IMR-90 (cell line): Measurements from ENCODE around the gene PPP2R5A. TPM values are rescaled to one million over a fixed set of nuclear protein-coding genes. Genes with fewer than 3 reads are reported as not detected.

Experiments
- ATAC-seq: fragments of 200-7000 bp; cut with Tn5 transposase; 2 replicates; pipeline ENCODE4 v1.9.1; 2020; ENCODE audit warnings: low read depth, mild to moderate bottlenecking, moderate library complexity
- BruUV-seq: library from RNA; stranded (reverse); fragments of 400-500 nt; replicated peaks from 2 replicates; lab custom pipeline; 2021; lab: Mats Ljungman, UMichigan
- CTCF ChIA-PET: fragments of 300-600 bp; formaldehyde crosslinking; extraction: SDS; loops from one replicate; lab custom pipeline; 2021; ENCODE audit warnings: antibody characterized with exemption; lab: Yijun Ruan, JAX
- POLR2A ChIA-PET: fragments of 300-600 bp; sonication (Branson Sonifier 250); formaldehyde crosslinking; loops from one replicate; lab custom pipeline; 2022; ENCODE audit warnings: antibody characterized with exemption; ENCODE audit not compliant: unreplicated experiment; lab: Charles Lee
- DNase-seq: peaks from one replicate; pipeline ENCODE4 v3.0.0; 2013
- H2AFZ ChIP-seq: replicated peaks from 2 replicates; pipeline ENCODE3; 2013; ENCODE audit warnings: low read length, mild to moderate bottlenecking; ENCODE audit not compliant: poor library complexity
- H2AK5ac ChIP-seq: 2 replicates; pipeline ENCODE4 v1.6.1; 2013; ENCODE audit warnings: low read depth, low read length, inconsistent platforms
- H2AK9ac ChIP-seq: replicated peaks from 2 replicates; pipeline ENCODE3; 2013; ENCODE audit warnings: mild to moderate bottlenecking, low read depth, low read length, moderate library complexity; ENCODE audit not compliant: poor library complexity
- H2BK120ac ChIP-seq: 2 replicates; pipeline ENCODE4 v1.6.1; 2013; ENCODE audit warnings: low read depth, low read length, inconsistent platforms
- H2BK15ac ChIP-seq: 3 replicates; pipeline ENCODE4 v1.6.1; 2013; ENCODE audit warnings: low read depth, low read length, inconsistent platforms
- H2BK20ac ChIP-seq: 2 replicates; pipeline ENCODE4 v1.6.1; 2013; ENCODE audit warnings: low read depth, mild to moderate bottlenecking, inconsistent platforms, low read length, moderate library complexity
- H2BK5ac ChIP-seq: 2 replicates; pipeline ENCODE4 v1.6.1; 2013; ENCODE audit warnings: mild to moderate bottlenecking, low read depth, low read length, inconsistent platforms; ENCODE audit not compliant: poor library complexity, severe bottlenecking
- H3K14ac ChIP-seq: replicated peaks from 2 replicates; pipeline ENCODE4 v1.6.1; 2013; ENCODE audit warnings: low read depth, low read length, inconsistent platforms
- H3K18ac ChIP-seq: 2 replicates; pipeline ENCODE4 v1.6.1; 2013; ENCODE audit warnings: low read depth, low read length, control low read depth
- H3K23ac ChIP-seq: 2 replicates; pipeline ENCODE4 v1.6.1; 2013; ENCODE audit warnings: low read depth, low read length, inconsistent platforms
- H3K27ac ChIP-seq: 2 replicates; pipeline ENCODE4 v1.5.1; 2013; ENCODE audit warnings: mild to moderate bottlenecking, control low read depth, low read length; ENCODE audit not compliant: insufficient read depth
- H3K27me3 ChIP-seq: 2 replicates; pipeline ENCODE4 v1.6.1; 2013; ENCODE audit warnings: low read length; ENCODE audit not compliant: control insufficient read depth, insufficient read depth
- H3K36me3 ChIP-seq: 2 replicates; pipeline ENCODE4 v1.6.1; 2013; ENCODE audit warnings: low read length, mixed read lengths; ENCODE audit not compliant: control insufficient read depth, insufficient read depth
- H3K4ac ChIP-seq: 2 replicates; pipeline ENCODE4 v1.6.1; 2013; ENCODE audit warnings: low read depth, low read length, inconsistent platforms
- H3K4me1 ChIP-seq: 2 replicates; pipeline ENCODE4 v1.6.1; 2013; ENCODE audit warnings: low read length, mixed read lengths; ENCODE audit not compliant: control insufficient read depth, insufficient read depth
- H3K4me2 ChIP-seq: 2 replicates; pipeline ENCODE4 v1.6.1; 2013; ENCODE audit warnings: low read depth, mild to moderate bottlenecking, control low read depth, low read length, moderate library complexity
- H3K4me3 ChIP-seq: 2 replicates; pipeline ENCODE4 v1.5.1; 2013; ENCODE audit warnings: low read depth, mild to moderate bottlenecking, control low read depth, low read length, moderate library complexity; ENCODE audit not compliant: insufficient read depth
- H3K56ac ChIP-seq: 2 replicates; pipeline ENCODE4 v1.6.1; 2013; ENCODE audit warnings: low read length, inconsistent platforms; ENCODE audit not compliant: insufficient read depth; ENCODE audit errors: extremely low read depth
- H3K79me1 ChIP-seq, 2 experiments: 2 replicates each; pipeline ENCODE4 v1.6.1; 2013; ENCODE audit warnings: low read length in 2 of 2, inconsistent platforms in 1 of 2, low read depth in 1 of 2
- H3K9ac ChIP-seq: 2 replicates; pipeline ENCODE4 v1.6.1; 2013; ENCODE audit warnings: low read depth, low read length, control low read depth
- H3K9me1 ChIP-seq: 2 replicates; pipeline ENCODE4 v1.6.1; 2013; ENCODE audit warnings: low read length, inconsistent platforms; ENCODE audit not compliant: insufficient read depth
- H3K9me3 ChIP-seq: 2 replicates; pipeline ENCODE4 v1.6.1; 2013; ENCODE audit warnings: low read length; ENCODE audit not compliant: control insufficient read depth, insufficient read depth
- H4K20me1 ChIP-seq: 2 replicates; pipeline ENCODE4 v1.6.1; 2013; ENCODE audit warnings: low read length, inconsistent platforms; ENCODE audit not compliant: insufficient read depth
- H4K5ac ChIP-seq: 2 replicates; pipeline ENCODE4 v1.6.1; 2013; ENCODE audit warnings: mild to moderate bottlenecking, low read depth, low read length, control low read depth
- H4K8ac ChIP-seq, 2 experiments: 2 replicates each; pipeline ENCODE4 v1.6.1; 2013; ENCODE audit warnings: low read depth in 2 of 2, low read length in 2 of 2, control low read depth in 1 of 2, inconsistent platforms in 1 of 2
- H4K91ac ChIP-seq: 2 replicates; pipeline ENCODE4 v1.6.1; 2013; ENCODE audit warnings: low read depth, low read length, inconsistent platforms; ENCODE audit not compliant: insufficient read depth
- BHLHE40 ChIP-seq: fragments of 150-350 bp; IDR thresholded peaks from 2 replicates; pipeline ENCODE4 v1.6.1; 2016; ENCODE audit warnings: mild to moderate bottlenecking, low read depth, low read length
- CEBPB ChIP-seq: IDR thresholded peaks from 2 replicates; pipeline ENCODE4 v1.6.1; 2012; ENCODE audit warnings: low read depth, low read length, improper control_type of control experiment
- CHD1 ChIP-seq: IDR thresholded peaks from 2 replicates; pipeline ENCODE4 v1.6.1; 2012; ENCODE audit warnings: low read depth, low read length, improper control_type of control experiment
- CTCF ChIP-seq: conservative IDR thresholded peaks from 2 replicates; pipeline ENCODE4 v1.5.1; 2012; ENCODE audit warnings: mild to moderate bottlenecking, low read depth, low read length, improper control_type of control experiment
- ELK1 ChIP-seq: fragments of 150-350 bp; IDR thresholded peaks from 2 replicates; pipeline ENCODE4 v1.6.1; 2016; ENCODE audit warnings: low read depth, mild to moderate bottlenecking, low read length, moderate library complexity, borderline replicate concordance
- FOS ChIP-seq: fragments of 150-350 bp; IDR thresholded peaks from 2 replicates; pipeline ENCODE4 v1.6.1; 2016; ENCODE audit warnings: low read depth, low read length
- MAFK ChIP-seq: IDR thresholded peaks from 2 replicates; pipeline ENCODE4 v1.6.1; 2012; ENCODE audit warnings: low read depth, low read length, improper control_type of control experiment
- MAZ ChIP-seq: IDR thresholded peaks from 2 replicates; pipeline ENCODE4 v1.6.1; 2012; ENCODE audit warnings: low read depth, mild to moderate bottlenecking, low read length, improper control_type of control experiment, moderate library complexity, borderline replicate concordance
- MXI1 ChIP-seq: IDR thresholded peaks from 2 replicates; pipeline ENCODE4 v1.6.1; 2012; ENCODE audit warnings: low read depth, mild to moderate bottlenecking, low read length, moderate library complexity, borderline replicate concordance
- NFE2L2 ChIP-seq: fragments of 150-350 bp; IDR thresholded peaks from 2 replicates; pipeline ENCODE4 v1.6.1; 2016; ENCODE audit warnings: low read depth, mild to moderate bottlenecking, low read length
- POLR2A ChIP-seq: IDR thresholded peaks from 2 replicates; pipeline ENCODE4 v1.6.1; 2012; ENCODE audit warnings: mild to moderate bottlenecking, low read depth, low read length
- RAD21 ChIP-seq: IDR thresholded peaks from 2 replicates; pipeline ENCODE4 v1.6.1; 2012; ENCODE audit warnings: low read length, improper control_type of control experiment
- RCOR1 ChIP-seq: IDR thresholded peaks from 2 replicates; pipeline ENCODE4 v1.6.1; 2012; ENCODE audit warnings: mild to moderate bottlenecking, low read length, improper control_type of control experiment; ENCODE audit not compliant: insufficient replicate concordance
- RFX5 ChIP-seq: IDR thresholded peaks from 2 replicates; pipeline ENCODE4 v1.8.0; 2012; ENCODE audit warnings: low read depth, mild to moderate bottlenecking, low read length, moderate library complexity
- SMC3 ChIP-seq: fragments of 150-350 bp; IDR thresholded peaks from 2 replicates; pipeline ENCODE4 v1.6.1; 2016; ENCODE audit warnings: low read depth, mild to moderate bottlenecking, antibody characterized with exemption, low read length, moderate library complexity
- USF2 ChIP-seq: fragments of 150-350 bp; IDR thresholded peaks from 2 replicates; pipeline ENCODE4 v1.6.1; 2017; ENCODE audit warnings: mild to moderate bottlenecking, antibody characterized with exemption, low read length, low read depth
- WGBS, 2 experiments: methylation state at CpG; one replicate each; pipeline versions ENCODE4 v1.1.5 to v1.1.7; 2013; ENCODE audit warnings: missing lambda C conversion rate in 2 of 2; ENCODE audit not compliant: insufficient read length in 1 of 2; ENCODE audit errors: extremely low coverage in 2 of 2; 5-methylcytosine and 5-hydroxymethylcytosine counted together
- dilution Hi-C: fragments of 300-500 bp; cut with HindIII; formaldehyde crosslinking; loops from one replicate; pipeline ENCODE4 v1.14.3; 2018; ENCODE audit warnings: low sequenced_read_pairs; ENCODE audit not compliant: unreplicated experiment
- in situ Hi-C: fragments of 300-500 bp; cut with MboI; formaldehyde crosslinking; loops from 3 replicates; pipeline ENCODE4 v1.14.3; 2019; ENCODE audit warnings: low sequenced_read_pairs, inconsistent platforms, mixed read lengths
- intact Hi-C: fragments of 100-400 bp; cut with micrococcal nuclease; formaldehyde crosslinking; loops from 2 replicates; pipeline ENCODE4 v1.10.0; 2022
- polyA plus RNA-seq, 3 experiments: library from polyadenylated mRNA; depleted of rRNA; stranded (reverse); fragments of >200 nt; gene quantifications; 2 replicates each; pipeline ENCODE4 v1.2.3, GENCODE V29; 2012; ENCODE audit warnings: low replicate concordance in 1 of 3
- total RNA-seq: library from RNA; depleted of rRNA; stranded (reverse); fragments of >200 nt; gene quantifications from 2 replicates; pipeline ENCODE4 v1.2.3, GENCODE V29; 2012

The PPP2R5A gene
- total and polyA plus RNA-seq, 2 of the 4 experiments (the other 2 are of a cell fraction) = 8.4 to 12.6 TPM

DNA sequence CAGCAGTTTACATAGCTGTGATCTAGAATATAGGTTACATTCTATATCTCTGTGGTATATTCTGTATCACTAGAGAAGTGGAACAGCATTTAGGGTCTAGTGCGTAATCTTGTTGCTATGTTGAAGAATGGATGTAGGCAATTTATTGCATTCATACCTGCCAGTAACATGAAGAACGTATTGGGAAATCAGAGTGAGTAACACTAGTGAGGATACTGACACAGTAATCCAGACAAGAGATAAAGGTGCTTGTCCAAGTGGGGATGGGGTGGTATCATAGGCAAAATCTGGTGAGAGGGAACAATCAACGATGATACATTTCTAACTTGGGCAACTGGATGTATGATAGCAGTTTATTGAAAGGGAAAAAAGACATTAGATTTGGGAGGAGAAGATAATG lies 9.8 kb downstream of the PPP2R5A start:
- intact Hi-C loops = loop anchor here (5.0 kb wide), 1 partner anchor 613 kb away; no protein-coding TSS in a partner anchor
- in situ Hi-C loops = loop anchor here (5.0 to 10.0 kb wide), 2 partner anchors 160 to 223 kb away; no protein-coding TSS in a partner anchor
- H3K4ac ChIP-seq = no peak overlapping the region
- no peaks in the 10 kb centered on the region for H3K36me3 ChIP-seq
- no peak overlapping the region for H2BK20ac ChIP-seq
- CTCF ChIA-PET = no interaction called here
- no peak overlapping the region for H3K4me3 ChIP-seq
- peaks cover 20 to 49% of the 10 kb centered on the region in 2 experiments; a peak in 3 of 4 replicates for H3K79me1 ChIP-seq
- H2AFZ ChIP-seq = no peak overlapping the region
- H2BK5ac ChIP-seq = no peak overlapping the region
- no peak overlapping the region for H3K14ac ChIP-seq
- no peak overlapping the region for H4K5ac ChIP-seq
- H3K23ac ChIP-seq = no peak overlapping the region
- H4K91ac ChIP-seq = no peak overlapping the region
- dilution Hi-C loops = no loop called here
- H3K27ac ChIP-seq = no peak overlapping the region
- peaks cover 5% of the 10 kb centered on the region for H3K4me1 ChIP-seq
- DNase-seq (no peak), ATAC-seq (no peak)
- H4K20me1 ChIP-seq = peaks cover 53% of the 10 kb centered on the region
- no peaks in the 10 kb centered on the region for H3K9me3 ChIP-seq
- H3K9me1 ChIP-seq = no peaks in the 10 kb centered on the region
- no peak overlapping the region for H3K18ac ChIP-seq
- WGBS, 2 experiments = 97% methylated on average over 3 of the region's 3 CpGs; no CpG with 5 or more reads in 1 of the 2 experiments
- no peak overlapping the region for H2BK15ac ChIP-seq
- no peak overlapping the region for H2BK120ac ChIP-seq
- H3K9ac ChIP-seq = no peak overlapping the region
- H3K27me3 ChIP-seq = no peaks in the 10 kb centered on the region
- no TSS peak for BruUV-seq
- no peak overlapping the region for H2AK9ac ChIP-seq
- H4K8ac ChIP-seq = no peak overlapping the region
- H3K56ac ChIP-seq = no peak overlapping the region
- TF ChIP-seq CHD1 (no peak), FOS (no peak), MAFK (no peak), SMC3 (no peak), USF2 (no peak), NFE2L2 (no peak), RAD21 (no peak), BHLHE40 (no peak), MXI1 (no peak), ELK1 (no peak), CTCF (no peak), RCOR1 (no peak), CEBPB (no peak), MAZ (no peak), POLR2A (no peak), RFX5 (no peak)
- POLR2A ChIA-PET = no interaction called here
- no peak overlapping the region for H3K4me2 ChIP-seq
- H2AK5ac ChIP-seq = no peak overlapping the region
